GM21723 (cell line): ENCODE results near the gene SLC12A6.
A peak's percentile ranks its signal among the peaks of the same experiment; 100 is the strongest.
"Not testable (repeated sequence)": the region's sequence is repeated elsewhere in the genome, so short reads cannot be mapped to it uniquely, and the experiment has no call there.

Experiments used
- ATAC-seq: cut with Tn5 transposase; IDR thresholded peaks from one replicate; pipeline ENCODE4 v1.9.1; 2021; ENCODE audit warnings: mild to moderate bottlenecking, moderate library complexity; ENCODE audit not compliant: unreplicated experiment

Gene SLC12A6

DNA sequence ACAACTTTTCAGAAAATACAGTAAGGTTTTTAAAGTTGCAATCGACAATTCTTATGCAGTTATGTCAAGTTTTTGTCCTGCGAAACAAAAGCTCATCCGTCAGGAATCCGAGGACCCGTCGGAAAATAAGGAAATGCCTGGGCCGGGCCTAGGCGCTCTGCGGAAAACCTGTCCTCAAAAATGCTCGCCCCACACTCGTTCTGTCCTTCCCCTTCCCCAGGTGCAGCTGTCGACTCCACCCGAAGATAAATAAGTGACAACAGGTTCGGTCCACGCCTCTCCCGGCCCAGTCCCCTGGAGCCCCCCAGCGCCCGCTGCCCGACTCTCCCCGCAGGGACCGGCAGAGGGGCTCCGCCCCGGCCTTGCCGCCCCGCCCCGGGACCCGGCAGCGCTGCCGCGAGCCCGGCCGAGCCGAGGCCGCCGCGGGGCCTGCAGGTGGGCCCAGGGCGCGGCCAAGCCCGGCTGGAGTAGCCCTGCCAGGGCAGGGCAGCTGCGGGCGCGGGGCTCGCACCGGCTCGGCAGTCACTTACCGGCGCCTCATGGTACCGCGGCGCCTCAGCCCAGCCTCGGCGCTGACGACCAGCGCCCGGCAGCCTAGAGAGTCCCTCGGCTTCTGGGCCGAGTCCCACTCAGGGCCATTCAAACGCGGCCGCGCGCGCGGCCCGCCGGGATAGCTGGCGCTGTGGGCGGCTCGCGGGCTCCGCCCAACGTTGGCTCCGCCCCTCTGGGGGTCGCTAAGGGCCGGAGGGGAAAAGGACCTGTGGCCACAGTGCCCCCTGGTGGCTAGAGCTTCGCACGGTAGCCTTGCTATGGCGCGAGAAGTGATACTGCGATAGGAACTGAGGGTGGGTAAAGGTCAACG, 127.9 kb downstream of the SLC12A6 start, which contains the start of gene KATNBL1:
Gene KATNBL1, minus strand, starts transcription at position 676 of the 862 bp plus-strand sequence. CDS start 46,420 bp downstream, outside the sequence.
- peak; percentile 90 for ATAC-seq

DNA sequence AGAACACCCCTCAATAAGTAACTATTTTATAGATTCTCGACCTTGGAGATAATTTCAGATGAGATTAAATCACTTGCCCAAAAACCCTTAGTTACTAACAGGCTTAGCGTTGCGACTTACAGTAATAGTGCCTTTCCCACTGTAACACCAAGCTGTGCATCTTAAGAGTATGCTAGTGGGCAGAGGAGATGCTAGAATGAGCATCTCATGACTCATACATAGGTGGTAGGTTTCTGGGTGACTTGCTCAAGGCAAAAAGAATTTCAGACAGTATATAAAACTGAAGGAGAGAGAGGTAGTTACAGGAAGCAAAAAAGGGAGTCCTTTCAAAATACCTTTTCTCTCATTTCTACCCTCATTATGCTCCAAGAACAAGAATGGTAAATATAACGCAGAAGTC, 131.6 kb downstream of the SLC12A6 start:
- no peak for ATAC-seq

DNA sequence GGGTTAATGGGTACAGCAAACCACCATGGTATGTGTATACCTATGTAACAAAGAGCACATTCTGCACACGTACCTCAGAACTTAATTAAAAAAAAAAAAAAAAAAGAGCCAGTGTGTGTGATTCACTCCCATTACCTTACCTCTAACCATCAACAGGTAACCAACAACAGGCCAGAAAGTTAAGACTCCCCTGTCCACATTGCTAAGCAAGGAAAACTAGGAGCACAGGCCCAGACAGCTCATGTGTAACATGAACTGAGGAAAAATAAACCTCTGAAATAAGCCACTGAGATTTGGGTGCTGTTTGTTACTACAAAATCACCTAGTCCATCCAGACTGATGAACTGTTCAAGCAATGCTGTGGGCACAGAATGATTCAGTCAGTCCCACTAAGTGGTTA, 133.6 kb downstream of the SLC12A6 start:
- ATAC-seq, result no peak

DNA sequence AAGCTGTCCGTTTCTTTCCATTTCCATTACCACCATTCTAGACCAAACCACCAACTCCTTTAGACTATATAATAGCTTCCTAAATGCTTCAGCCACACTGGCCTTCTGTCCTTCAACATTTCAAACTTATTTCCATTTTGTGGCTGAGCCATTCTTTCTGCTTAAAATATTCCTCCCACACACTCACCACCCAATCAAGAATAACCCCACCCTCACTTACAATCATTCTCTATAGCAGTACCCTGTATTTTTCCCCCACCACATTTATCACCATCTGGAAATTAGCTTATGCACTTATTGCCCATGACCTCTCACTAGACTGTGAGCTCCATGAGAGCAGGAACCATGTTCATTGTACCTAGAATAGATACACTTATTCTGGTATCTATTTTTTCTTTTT, 134.3 kb downstream of the SLC12A6 start:
- no peak for ATAC-seq

DNA sequence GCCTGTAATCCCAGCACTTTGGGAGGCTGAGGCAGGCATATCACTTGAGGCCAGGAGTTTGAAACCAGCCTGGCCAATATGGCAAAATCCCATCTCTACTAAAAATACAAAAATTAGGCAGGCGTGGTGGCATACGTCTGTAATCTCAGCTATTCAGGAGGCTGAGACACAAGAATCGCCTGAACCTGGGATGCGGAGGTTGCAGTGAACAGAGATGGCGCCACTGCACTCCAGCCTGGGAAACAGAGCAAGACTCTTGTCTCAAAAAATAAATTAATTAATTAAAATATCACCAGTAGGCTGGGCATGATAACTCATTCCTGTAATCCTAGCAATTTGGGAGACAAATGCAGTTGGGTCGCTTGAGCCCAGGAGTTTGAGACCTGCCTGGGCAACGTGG, 144.3 kb downstream of the SLC12A6 start:
- not testable (repeated sequence) for ATAC-seq

DNA sequence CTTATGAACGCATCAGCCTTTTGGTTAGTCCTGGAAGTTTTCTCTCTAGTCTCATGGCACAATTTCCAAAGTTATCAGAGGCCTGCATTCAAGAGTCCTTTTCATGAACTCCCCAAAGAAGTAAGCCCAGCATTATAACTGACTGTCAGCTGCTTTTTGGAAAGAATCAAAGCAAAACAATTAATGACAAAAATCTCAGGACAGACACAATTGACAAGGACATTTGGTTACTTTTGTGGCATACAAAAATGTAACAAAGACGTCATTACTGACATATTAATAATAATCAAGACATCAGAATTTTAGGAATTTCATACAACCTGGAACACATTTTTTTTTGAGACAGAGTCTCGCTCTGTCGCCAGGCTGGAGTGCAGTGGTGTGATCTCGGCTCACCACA, 148.9 kb downstream of the SLC12A6 start:
- ATAC-seq, result no peak

DNA sequence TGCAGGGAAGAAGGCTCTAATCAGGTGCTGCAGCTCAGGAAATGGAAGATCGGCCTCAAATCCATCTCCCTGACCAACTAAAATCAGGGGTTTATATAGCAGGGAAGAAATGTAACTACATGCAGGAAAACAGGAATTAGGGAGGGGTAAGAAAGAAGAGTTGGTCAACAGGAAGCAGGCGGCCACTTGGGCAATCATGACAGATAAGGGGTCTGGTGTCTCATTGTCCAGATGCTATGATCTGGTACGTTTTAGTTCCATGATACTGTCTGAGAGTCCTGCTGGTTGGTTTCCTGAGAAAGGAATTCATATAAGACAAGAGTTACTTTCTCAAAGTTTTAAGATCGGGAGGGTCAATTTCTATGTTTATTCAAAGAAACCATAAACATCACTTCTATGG, 151.9 kb downstream of the SLC12A6 start:
- ATAC-seq, result no peak

DNA sequence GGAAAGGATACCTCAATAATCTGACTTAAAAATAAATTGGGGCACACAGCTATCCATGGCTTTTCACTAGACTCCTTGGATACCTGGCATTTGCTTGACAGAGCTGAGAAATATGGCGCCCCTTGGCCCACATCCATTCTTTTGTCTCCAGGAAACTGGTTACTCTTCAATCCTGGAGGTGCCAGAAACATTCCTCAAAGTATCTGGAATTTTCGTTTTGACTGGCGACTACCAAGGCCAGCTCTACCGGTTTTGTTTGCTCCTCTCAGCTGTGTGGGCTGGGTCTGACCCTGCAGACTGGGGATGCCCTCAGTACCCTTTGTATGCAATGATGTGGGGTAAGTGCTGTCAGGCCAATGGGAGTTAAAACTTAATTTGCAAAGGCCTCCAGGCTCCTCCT, 154.6 kb downstream of the SLC12A6 start:
- ATAC-seq, result no peak
